Measurements from ENCODE around the gene ZNF181. TPM values are rescaled to one million over a fixed set of nuclear protein-coding genes. Genes with fewer than 3 reads are reported as not detected.

Gene ZNF181
- total and polyA plus RNA-seq, 2 of the 8 experiments (the other 6 are each of a cell fraction or from before 2014, with no cell fraction given) = 2.8 to 7.5 TPM

DNA sequence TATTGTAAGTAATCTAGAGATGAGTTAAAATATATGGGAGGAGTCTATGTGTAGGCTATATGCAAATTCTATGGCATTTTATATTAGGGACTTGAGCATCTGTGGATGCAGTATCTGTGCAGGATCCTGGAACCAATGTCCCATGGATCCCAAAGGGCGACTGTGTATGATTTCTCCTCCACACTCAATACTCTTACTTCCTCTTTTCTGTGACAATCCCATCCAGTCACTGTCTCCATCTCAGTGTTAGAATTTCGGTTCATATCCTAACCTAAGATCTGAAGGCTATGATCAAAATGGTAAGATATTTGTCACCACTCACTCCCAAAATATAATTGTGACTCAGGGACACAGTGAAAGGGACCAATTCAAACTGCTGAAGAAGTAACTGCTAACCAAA, 54.0 kb downstream of the ZNF181 start (continued):
- TF ChIP-seq RXRA (IDR thresholded peaks at IDR 0.05; ENCODE audit: insufficient read depth, low read depth, low read length) = no peak
- no peak for TF ChIP-seq TAF1 (IDR thresholded peaks at IDR 0.05; ENCODE audit: low read depth, low read length)
- no peak for TF ChIP-seq SIN3A (conservative IDR thresholded peaks at IDR 0.05 in 1 of 2, IDR thresholded peaks at IDR 0.05 in 1 of 2; ENCODE audit: low read depth in 1 of 2, low read length in 2 of 2)
- no peak for TF ChIP-seq BACH1 (IDR thresholded peaks at IDR 0.05; ENCODE audit: low read length)
- TF ChIP-seq CHD1 (IDR thresholded peaks at IDR 0.05; ENCODE audit: low read depth, low read length) = no peak
